ENCODE results near the gene GLRX2.

The GLRX2 gene

GRCh38 chr1:193060938-193061337 is 44.3 kb downstream of the GLRX2 start:
- no peak for TF ChIP-seq MAX (IDR thresholded peaks at IDR 0.05)
- TF ChIP-seq USF1 (IDR thresholded peaks at IDR 0.05) = no peak
- TF ChIP-seq, protein P1, sequence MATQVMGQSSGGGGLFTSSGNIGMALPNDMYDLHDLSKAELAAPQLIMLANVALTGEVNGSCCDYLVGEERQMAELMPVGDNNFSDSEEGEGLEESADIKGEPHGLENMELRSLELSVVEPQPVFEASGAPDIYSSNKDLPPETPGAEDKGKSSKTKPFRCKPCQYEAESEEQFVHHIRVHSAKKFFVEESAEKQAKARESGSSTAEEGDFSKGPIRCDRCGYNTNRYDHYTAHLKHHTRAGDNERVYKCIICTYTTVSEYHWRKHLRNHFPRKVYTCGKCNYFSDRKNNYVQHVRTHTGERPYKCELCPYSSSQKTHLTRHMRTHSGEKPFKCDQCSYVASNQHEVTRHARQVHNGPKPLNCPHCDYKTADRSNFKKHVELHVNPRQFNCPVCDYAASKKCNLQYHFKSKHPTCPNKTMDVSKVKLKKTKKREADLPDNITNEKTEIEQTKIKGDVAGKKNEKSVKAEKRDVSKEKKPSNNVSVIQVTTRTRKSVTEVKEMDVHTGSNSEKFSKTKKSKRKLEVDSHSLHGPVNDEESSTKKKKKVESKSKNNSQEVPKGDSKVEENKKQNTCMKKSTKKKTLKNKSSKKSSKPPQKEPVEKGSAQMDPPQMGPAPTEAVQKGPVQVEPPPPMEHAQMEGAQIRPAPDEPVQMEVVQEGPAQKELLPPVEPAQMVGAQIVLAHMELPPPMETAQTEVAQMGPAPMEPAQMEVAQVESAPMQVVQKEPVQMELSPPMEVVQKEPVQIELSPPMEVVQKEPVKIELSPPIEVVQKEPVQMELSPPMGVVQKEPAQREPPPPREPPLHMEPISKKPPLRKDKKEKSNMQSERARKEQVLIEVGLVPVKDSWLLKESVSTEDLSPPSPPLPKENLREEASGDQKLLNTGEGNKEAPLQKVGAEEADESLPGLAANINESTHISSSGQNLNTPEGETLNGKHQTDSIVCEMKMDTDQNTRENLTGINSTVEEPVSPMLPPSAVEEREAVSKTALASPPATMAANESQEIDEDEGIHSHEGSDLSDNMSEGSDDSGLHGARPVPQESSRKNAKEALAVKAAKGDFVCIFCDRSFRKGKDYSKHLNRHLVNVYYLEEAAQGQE (IDR thresholded peaks at IDR 0.05; ENCODE audit: low read depth) = no peak
- no peak for TF ChIP-seq CEBPB (IDR thresholded peaks at IDR 0.05)
- no peak for TF ChIP-seq FOXM1 (IDR thresholded peaks at IDR 0.05; ENCODE audit: borderline replicate concordance, low read depth)
- TF ChIP-seq TEAD4 (IDR thresholded peaks at IDR 0.05) = no peak
- no peak for TF ChIP-seq ZBTB7A (IDR thresholded peaks at IDR 0.05; ENCODE audit: low read depth)
- no peak for TF ChIP-seq RAD21 (IDR thresholded peaks at IDR 0.05; ENCODE audit: low read depth)
- no peak for TF ChIP-seq TCF12 (IDR thresholded peaks at IDR 0.05; ENCODE audit: low read depth)
- TF ChIP-seq EP300 (IDR thresholded peaks at IDR 0.05; ENCODE audit: borderline replicate concordance) = no peak
- TF ChIP-seq TAF1 (IDR thresholded peaks at IDR 0.05; ENCODE audit: low read depth) = no peak
- TF ChIP-seq NFIC (IDR thresholded peaks at IDR 0.05) = no peak
- no peak for TF ChIP-seq EGR1 (IDR thresholded peaks at IDR 0.05)
- TF ChIP-seq CREB1 (IDR thresholded peaks at IDR 0.05; ENCODE audit: low read depth) = no peak

- TF ChIP-seq TAF1 (IDR thresholded peaks at IDR 0.05; ENCODE audit: low read depth) = no peak
- TF ChIP-seq CREB1 (IDR thresholded peaks at IDR 0.05; ENCODE audit: low read depth) = no peak
- TF ChIP-seq EP300 (IDR thresholded peaks at IDR 0.05; ENCODE audit: borderline replicate concordance) = no peak
- TF ChIP-seq TCF12 (IDR thresholded peaks at IDR 0.05; ENCODE audit: low read depth) = no peak
- no peak for TF ChIP-seq MAX (IDR thresholded peaks at IDR 0.05)
- TF ChIP-seq USF1 (IDR thresholded peaks at IDR 0.05) = no peak
- no peak for TF ChIP-seq ZBTB7A (IDR thresholded peaks at IDR 0.05; ENCODE audit: low read depth)
- TF ChIP-seq FOXM1 (IDR thresholded peaks at IDR 0.05; ENCODE audit: borderline replicate concordance, low read depth) = no peak
- TF ChIP-seq, protein P1 (IDR thresholded peaks at IDR 0.05; ENCODE audit: low read depth) = no peak
- TF ChIP-seq TEAD4 (IDR thresholded peaks at IDR 0.05) = no peak
- no peak for TF ChIP-seq EGR1 (IDR thresholded peaks at IDR 0.05)
- no peak for TF ChIP-seq RAD21 (IDR thresholded peaks at IDR 0.05; ENCODE audit: low read depth)
- no peak for TF ChIP-seq YY1 (IDR thresholded peaks at IDR 0.05; ENCODE audit: low read depth)
- no peak for TF ChIP-seq CEBPB (IDR thresholded peaks at IDR 0.05)
- no peak for TF ChIP-seq NFIC (IDR thresholded peaks at IDR 0.05)
Observed at GRCh38 chr1:193060406-193060805, 44.8 kb downstream of the GLRX2 start.

DNA sequence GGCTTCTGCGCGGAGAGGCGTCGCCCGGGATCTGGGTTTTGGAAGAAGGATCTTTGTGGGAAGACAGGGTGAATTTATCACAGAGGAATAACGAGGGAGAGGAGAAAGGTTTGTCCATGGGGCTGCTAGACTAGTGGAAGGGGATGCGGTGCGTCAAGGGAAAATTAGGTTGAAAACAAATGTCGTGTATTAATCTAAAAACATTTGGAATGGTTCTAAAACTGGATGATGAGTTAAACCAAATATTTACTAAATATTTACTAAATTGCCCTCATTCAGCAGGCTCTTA is 45.2 kb downstream of the GLRX2 start:
- TF ChIP-seq ZBTB7A (IDR thresholded peaks at IDR 0.05; ENCODE audit: low read depth) (no peak), EGR1 (IDR thresholded peaks at IDR 0.05) (no peak), NFIC (IDR thresholded peaks at IDR 0.05) (no peak), TEAD4 (IDR thresholded peaks at IDR 0.05) (no peak), EP300 (IDR thresholded peaks at IDR 0.05; ENCODE audit: borderline replicate concordance) (no peak), CREB1 (IDR thresholded peaks at IDR 0.05; ENCODE audit: low read depth) (no peak)
- TF ChIP-seq, protein P1 (IDR thresholded peaks at IDR 0.05; ENCODE audit: low read depth) = no peak

GRCh38 chr1:193059282-193060114 is 45.7 kb downstream of the GLRX2 start, which contains the start of the genes RO60 and UCHL5:
Gene RO60, plus strand, starts transcription at chr1:193059612. Its CDS starts 9,443 bp downstream, at chr1:193069055.
Gene UCHL5, minus strand, starts transcription at chr1:193059360. Its CDS starts 100 bp downstream, at chr1:193059260.
- TF ChIP-seq EP300 (IDR thresholded peaks at IDR 0.05; ENCODE audit: borderline replicate concordance) (peak; percentile 41; the same call in 1 of the 2 replicates), EGR1 (IDR thresholded peaks at IDR 0.05) (no peak), USF1 (IDR thresholded peaks at IDR 0.05) (peak; percentile 67), YY1 (IDR thresholded peaks at IDR 0.05; ENCODE audit: low read depth) (peak; percentile 54; the same call in 1 of the 2 replicates), TCF12 (IDR thresholded peaks at IDR 0.05; ENCODE audit: low read depth) (peak; percentile 70; the same call in 1 of the 2 replicates), NFIC (IDR thresholded peaks at IDR 0.05) (peak; percentile 43; the same call in 1 of the 2 replicates), ZBTB7A (IDR thresholded peaks at IDR 0.05; ENCODE audit: low read depth) (no peak), CREB1 (IDR thresholded peaks at IDR 0.05; ENCODE audit: low read depth) (peak; percentile 86), TEAD4 (IDR thresholded peaks at IDR 0.05) (0 out of 2 replicates have a peak, but pooled peaks have one; percentile 8), FOXM1 (IDR thresholded peaks at IDR 0.05; ENCODE audit: borderline replicate concordance, low read depth) (peak; percentile 46; the same call in 1 of the 2 replicates), MAX (IDR thresholded peaks at IDR 0.05) (peak; percentile 87), CEBPB (IDR thresholded peaks at IDR 0.05) (peak; percentile 22; the same call in 1 of the 2 replicates), RAD21 (IDR thresholded peaks at IDR 0.05; ENCODE audit: low read depth) (peak; percentile 6; the same call in 1 of the 2 replicates), TAF1 (IDR thresholded peaks at IDR 0.05; ENCODE audit: low read depth) (peak; percentile 92)
- TF ChIP-seq, protein P1 (IDR thresholded peaks at IDR 0.05; ENCODE audit: low read depth) = no peak

All from Ishikawa (cell line).